NCI-H187 treated with DMSO at 0.1 percent for 48 hours (cell line): ENCODE measurements around the gene QTRT2.
A peak's percentile ranks its signal among the peaks of the same experiment; 100 is the strongest.

Experiments
- DNase-seq: peaks from one replicate; lab custom pipeline; 2025; lab: John Stamatoyannopoulos, UW

QTRT2 gene

GRCh38 chr3:114056130-114057010 is at the start of gene QTRT2, which contains the start of gene CCDC191:
Gene QTRT2, plus strand, starts transcription at chr3:114056737. Its CDS starts 8,521 bp downstream, at chr3:114065258.
Gene CCDC191, minus strand, starts transcription at chr3:114056526. Its CDS starts 60 bp downstream, at chr3:114056466.
- DNase-seq, result peak; percentile 93

GRCh38 chr3:114011059-114011797 is 45.3 kb upstream of the QTRT2 start:
- no peak for DNase-seq

- no peak for DNase-seq
These were observed 42.3 kb upstream of the QTRT2 start for GRCh38 chr3:114014211-114014610.

- no peak for DNase-seq
These were observed 37.1 kb upstream of the QTRT2 start for GRCh38 chr3:114019486-114019885.

- DNase-seq, result no peak
These were observed 35.6 kb upstream of the QTRT2 start for GRCh38 chr3:114020907-114021306.

GRCh38 chr3:114022145-114022802 is 34.3 kb upstream of the QTRT2 start:
- no peak for DNase-seq

GRCh38 chr3:114025451-114025850 is 31.1 kb upstream of the QTRT2 start:
- no peak for DNase-seq

- no peak for DNase-seq
These were observed 30.2 kb upstream of the QTRT2 start for GRCh38 chr3:114026331-114026730.

GRCh38 chr3:114033721-114034120 is 22.8 kb upstream of the QTRT2 start:
- no peak for DNase-seq

- DNase-seq, result no peak
These were observed 22.3 kb upstream of the QTRT2 start for GRCh38 chr3:114034211-114034610.

- DNase-seq, result no peak
These were observed 21.6 kb upstream of the QTRT2 start for GRCh38 chr3:114034787-114035545.

GRCh38 chr3:114035896-114036295 is 20.6 kb upstream of the QTRT2 start:
- no peak for DNase-seq

- no peak for DNase-seq
These were observed 13.3 kb upstream of the QTRT2 start for GRCh38 chr3:114043205-114043604.

GRCh38 chr3:114052216-114052615 is 4.3 kb upstream of the QTRT2 start:
- DNase-seq, result no peak

GRCh38 chr3:114057011-114057347 is 442 bp downstream of the QTRT2 start:
- DNase-seq, result no peak

- no peak for DNase-seq
These were observed 2.1 kb downstream of the QTRT2 start for GRCh38 chr3:114058646-114059045.

GRCh38 chr3:114060906-114061655 is 4.5 kb downstream of the QTRT2 start:
- DNase-seq, result no peak

GRCh38 chr3:114067804-114068203 is 11.3 kb downstream of the QTRT2 start:
- no peak for DNase-seq

GRCh38 chr3:114068336-114068735 is 11.8 kb downstream of the QTRT2 start:
- DNase-seq, result no peak

- DNase-seq, result no peak
These were observed 15.2 kb downstream of the QTRT2 start for GRCh38 chr3:114071786-114072185.

GRCh38 chr3:114076711-114077110 is 20.2 kb downstream of the QTRT2 start:
- DNase-seq, result no peak
